Neuronal stem cell (in vitro differentiated cells): ENCODE measurements around the gene MPHOSPH6.

Source experiments
- DNase-seq: peaks from one replicate; pipeline ENCODE4 v3.0.0-alpha.2; 2013; ENCODE audit warnings: low spot score
- H2AFZ ChIP-seq: one replicate; pipeline ENCODE4 v1.6.1; 2013; ENCODE audit warnings: mild to moderate bottlenecking, low read length, inconsistent platforms
- H2AK5ac ChIP-seq: 2 replicates; pipeline ENCODE4 v1.6.1; 2013; ENCODE audit warnings: low read depth, mild to moderate bottlenecking, inconsistent platforms, low read length, moderate library complexity, mixed read lengths
- H2BK120ac ChIP-seq: 2 replicates; pipeline ENCODE4 v1.6.1; 2013; ENCODE audit warnings: low read depth, mild to moderate bottlenecking, inconsistent platforms, low read length, moderate library complexity, mixed read lengths
- H2BK12ac ChIP-seq: one replicate; pipeline ENCODE4 v1.6.1; 2013; ENCODE audit warnings: low read length, inconsistent platforms
- H2BK15ac ChIP-seq: 2 replicates; pipeline ENCODE4 v1.6.1; 2013; ENCODE audit warnings: mild to moderate bottlenecking, low read length, inconsistent platforms, mixed read lengths
- H2BK5ac ChIP-seq: one replicate; pipeline ENCODE4 v1.6.1; 2013; ENCODE audit warnings: inconsistent platforms, mild to moderate bottlenecking, low read length, moderate library complexity
- H3K14ac ChIP-seq: one replicate; pipeline ENCODE4 v1.6.1; 2013; ENCODE audit warnings: low read length, inconsistent platforms
- H3K18ac ChIP-seq: 2 replicates; pipeline ENCODE4 v1.6.1; 2013; ENCODE audit warnings: low read length, inconsistent platforms
- H3K23ac ChIP-seq: 2 replicates; pipeline ENCODE4 v1.6.1; 2013; ENCODE audit warnings: low read depth, mild to moderate bottlenecking, mixed read lengths, low read length, inconsistent platforms; ENCODE audit not compliant: poor library complexity
- H3K27ac ChIP-seq: replicated peaks from 3 replicates; pipeline ENCODE4 v1.5.1; 2013; ENCODE audit warnings: low read length, inconsistent platforms
- H3K27me3 ChIP-seq, 3 experiments: 2 replicates each; pipeline ENCODE4 v1.6.1; 2013; ENCODE audit warnings: low read length in 3 of 3, mild to moderate bottlenecking in 2 of 3, inconsistent platforms in 1 of 3, low read depth in 1 of 3, mixed read lengths in 1 of 3, moderate library complexity in 1 of 3; ENCODE audit not compliant: control insufficient read depth in 3 of 3, insufficient read depth in 3 of 3
- H3K36me3 ChIP-seq, 2 donors: replicated peaks in 1 of 2; 2 replicates each; pipeline ENCODE4 v1.6.1; 2013; ENCODE audit warnings: low read length in 2 of 2; ENCODE audit not compliant: control insufficient read depth in 2 of 2, insufficient read depth in 2 of 2
- H3K4ac ChIP-seq: 2 replicates; pipeline ENCODE4 v1.6.1; 2013; ENCODE audit warnings: inconsistent platforms, mild to moderate bottlenecking, low read length, moderate library complexity
- H3K4me1 ChIP-seq, 2 donors: 1 replicate in 1 of 2; 2 replicates in 1 of 2; pipeline ENCODE4 v1.6.1; 2013; ENCODE audit warnings: low read length in 2 of 2, low read depth in 1 of 2; ENCODE audit not compliant: control insufficient read depth in 2 of 2, insufficient read depth in 1 of 2
- H3K4me2 ChIP-seq: one replicate; pipeline ENCODE4 v1.6.1; 2013; ENCODE audit warnings: mild to moderate bottlenecking, low read length, inconsistent platforms; ENCODE audit not compliant: insufficient read depth, poor library complexity, severe bottlenecking
- H3K4me3 ChIP-seq, 2 donors: 2 replicates each; pipeline ENCODE4 v1.5.1; 2013; ENCODE audit warnings: low read length in 2 of 2, mild to moderate bottlenecking in 2 of 2, inconsistent platforms in 1 of 2, moderate library complexity in 1 of 2
- H3K79me1 ChIP-seq: one replicate; pipeline ENCODE4 v1.6.1; 2013; ENCODE audit warnings: low read depth, mild to moderate bottlenecking, inconsistent platforms, low read length, moderate library complexity
- H3K9ac ChIP-seq: one replicate; pipeline ENCODE4 v1.6.1; 2013; ENCODE audit warnings: mild to moderate bottlenecking, low read depth, low read length, inconsistent platforms; ENCODE audit not compliant: poor library complexity
- H3K9me3 ChIP-seq, 2 donors: replicated peaks in 1 of 2; 2 replicates each; pipeline versions ENCODE3 to v1.6.1; 2013; ENCODE audit warnings: low read length in 2 of 2, mild to moderate bottlenecking in 2 of 2, inconsistent platforms in 1 of 2, low read depth in 1 of 2, mixed read lengths in 1 of 2, moderate library complexity in 1 of 2; ENCODE audit not compliant: control insufficient read depth in 2 of 2, insufficient read depth in 1 of 2
- H4K8ac ChIP-seq: one replicate; pipeline ENCODE4 v1.6.1; 2013; ENCODE audit warnings: low read depth, mild to moderate bottlenecking, inconsistent platforms, low read length, moderate library complexity
- H4K91ac ChIP-seq: one replicate; pipeline ENCODE4 v1.6.1; 2013; ENCODE audit warnings: low read length, low read depth, mild to moderate bottlenecking, inconsistent platforms; ENCODE audit not compliant: poor library complexity
- WGBS, 2 donors: extraction: QIAGEN DNeasy Blood & Tissue Kit; methylation state at CpG; one replicate each; pipeline ENCODE4 v1.1.7; 2013; ENCODE audit warnings: missing lambda C conversion rate in 2 of 2, mixed read lengths in 1 of 2; ENCODE audit not compliant: insufficient read length in 2 of 2, insufficient replicate concordance in 1 of 2; ENCODE audit errors: extremely low coverage in 2 of 2; 5-methylcytosine and 5-hydroxymethylcytosine counted together

MPHOSPH6 gene

GRCh38 chr16:82187829-82188228, 17.8 kb upstream of the MPHOSPH6 start:
- Histone ChIP-seq H2BK5ac (no peak overlapping the region), H3K23ac (no peak overlapping the region), H2AFZ (no peak overlapping the region), H4K91ac (no peak overlapping the region), H3K27me3 (peaks cover 0 to 12% (median 0%) of the 10 kb centered on the region in 3 experiments), H3K18ac (no peak overlapping the region), H2BK15ac (no peak overlapping the region), H2BK12ac (no peak overlapping the region), H3K9me3 (no peaks in the 10 kb centered on the region), H2BK120ac (no peak overlapping the region), H3K4ac (no peak overlapping the region), H3K9ac (no peak overlapping the region), H3K4me1 (no peaks in the 10 kb centered on the region), H3K4me3 (no peak overlapping the region), H3K36me3 (no peaks in the 10 kb centered on the region), H3K4me2 (no peak overlapping the region), H3K14ac (no peak overlapping the region), H4K8ac (no peak overlapping the region), H2AK5ac (no peak overlapping the region), H3K27ac (no peak overlapping the region), H3K79me1 (no peaks in the 10 kb centered on the region)
- no CpG with 5 or more reads among the region's 1 CpG for WGBS, 2 donors
- DNase-seq: no peak

- Histone ChIP-seq H3K4me3 (no peak overlapping the region), H2BK15ac (no peak overlapping the region), H3K27me3 (peaks cover 0 to 10% (median 0%) of the 10 kb centered on the region in 3 experiments), H4K8ac (no peak overlapping the region), H2BK12ac (no peak overlapping the region), H3K9ac (no peak overlapping the region), H2BK5ac (no peak overlapping the region), H4K91ac (no peak overlapping the region), H3K4me2 (no peak overlapping the region), H2BK120ac (no peak overlapping the region), H3K4me1 (no peaks in the 10 kb centered on the region), H3K23ac (no peak overlapping the region), H3K18ac (no peak overlapping the region), H2AFZ (no peak overlapping the region), H3K79me1 (no peaks in the 10 kb centered on the region), H3K9me3 (no peaks in the 10 kb centered on the region), H3K36me3 (no peaks in the 10 kb centered on the region), H3K4ac (no peak overlapping the region), H3K14ac (no peak overlapping the region), H3K27ac (no peak overlapping the region), H2AK5ac (no peak overlapping the region)
- no peak for DNase-seq
Observed at GRCh38 chr16:82185012-82185411, 15.0 kb upstream of the MPHOSPH6 start.

- Histone ChIP-seq H4K8ac (no peak overlapping the region), H3K9me3 (no peaks in the 10 kb centered on the region), H3K4me2 (no peak overlapping the region), H2AFZ (no peak overlapping the region), H4K91ac (no peak overlapping the region), H3K18ac (no peak overlapping the region), H3K4me3 (no peak overlapping the region), H2BK15ac (no peak overlapping the region), H2AK5ac (no peak overlapping the region), H3K4ac (no peak overlapping the region), H3K14ac (peak overlapping the region; percentile 21), H3K27ac (no peak overlapping the region), H3K27me3 (peaks cover 0 to 10% (median 0%) of the 10 kb centered on the region in 3 experiments), H3K9ac (no peak overlapping the region), H3K36me3 (no peaks in the 10 kb centered on the region), H2BK5ac (no peak overlapping the region), H2BK12ac (no peak overlapping the region), H3K4me1 (no peaks in the 10 kb centered on the region), H3K23ac (no peak overlapping the region), H3K79me1 (no peaks in the 10 kb centered on the region), H2BK120ac (no peak overlapping the region)
- no CpG with 5 or more reads among the region's 5 CpGs for WGBS, 2 donors
- no peak for DNase-seq
Observed at GRCh38 chr16:82184213-82184612, 14.2 kb upstream of the MPHOSPH6 start.

- Histone ChIP-seq H2AFZ (no peak overlapping the region), H3K18ac (no peak overlapping the region), H4K8ac (no peak overlapping the region), H3K23ac (no peak overlapping the region), H2BK120ac (no peak overlapping the region), H3K9ac (no peak overlapping the region), H2BK12ac (no peak overlapping the region), H2BK5ac (no peak overlapping the region), H3K14ac (no peak overlapping the region), H2BK15ac (no peak overlapping the region), H3K4me1 (no peaks in the 10 kb centered on the region), H4K91ac (no peak overlapping the region), H3K4ac (no peak overlapping the region), H3K27ac (no peak overlapping the region), H3K9me3 (no peaks in the 10 kb centered on the region), H3K4me2 (no peak overlapping the region), H2AK5ac (no peak overlapping the region), H3K79me1 (no peaks in the 10 kb centered on the region), H3K36me3 (no peaks in the 10 kb centered on the region), H3K27me3 (peaks cover 0 to 10% (median 0%) of the 10 kb centered on the region in 3 experiments), H3K4me3 (no peak overlapping the region)
- no peak for DNase-seq
- no CpG with 5 or more reads among the region's 1 CpG for WGBS, 2 donors
Observed at GRCh38 chr16:82183004-82183397, 13.0 kb upstream of the MPHOSPH6 start.
